Stimulated activated memory B cell treated with anti-CD40 and anti-IgM and Interleukin-4, amounts not matched to agents 10 μg/mL and 1 μg/mL and 100 μg/mL, for 72 hours (primary cell): Measurements from ENCODE around the gene CLIC5.

Source experiments
- ATAC-seq: fragments of 150-1000 bp; cut with Tn5 transposase; 2 replicates; pipeline ENCODE4 v1.10.0; 2021
- H3K27ac Mint-ChIP-seq: one replicate; pipeline ENCODE4 v1.8.0; 2022; ENCODE audit warnings: mild to moderate bottlenecking, mixed read lengths
- H3K27me3 Mint-ChIP-seq: one replicate; pipeline ENCODE4 v1.8.0; 2022; ENCODE audit warnings: mixed read lengths
- H3K36me3 Mint-ChIP-seq: one replicate; pipeline ENCODE4 v1.8.0; 2022; ENCODE audit warnings: mixed read lengths
- H3K4me1 Mint-ChIP-seq: one replicate; pipeline ENCODE4 v1.8.0; 2022; ENCODE audit warnings: mixed read lengths
- H3K4me3 Mint-ChIP-seq: one replicate; pipeline ENCODE4 v1.8.0; 2022; ENCODE audit warnings: mild to moderate bottlenecking, moderate library complexity, mixed read lengths
- H3K9me3 Mint-ChIP-seq: one replicate; pipeline ENCODE4 v1.8.0; 2022; ENCODE audit warnings: mixed read lengths

CLIC5 gene

GRCh38 chr6:45855642-45856394, 159.8 kb downstream of the CLIC5 start:
- ATAC-seq, result no peak
- H3K36me3 Mint-ChIP-seq, result no peaks in the 10 kb centered on the region
- H3K4me1 Mint-ChIP-seq, result no peaks in the 10 kb centered on the region
- H3K27ac Mint-ChIP-seq, result no peak overlapping the region
- H3K9me3 Mint-ChIP-seq, result no peaks in the 10 kb centered on the region
- H3K27me3 Mint-ChIP-seq, result no peaks in the 10 kb centered on the region
- H3K4me3 Mint-ChIP-seq, result no peak overlapping the region

GRCh38 chr6:45854149-45854742, 161.4 kb downstream of the CLIC5 start:
- H3K27ac Mint-ChIP-seq, result no peak overlapping the region
- no peaks in the 10 kb centered on the region for H3K36me3 Mint-ChIP-seq
- no peaks in the 10 kb centered on the region for H3K9me3 Mint-ChIP-seq
- ATAC-seq, result no peak
- H3K4me3 Mint-ChIP-seq, result no peak overlapping the region
- H3K27me3 Mint-ChIP-seq, result no peaks in the 10 kb centered on the region
- no peaks in the 10 kb centered on the region for H3K4me1 Mint-ChIP-seq

- H3K4me1 Mint-ChIP-seq, result no peaks in the 10 kb centered on the region
- H3K9me3 Mint-ChIP-seq, result no peaks in the 10 kb centered on the region
- no peaks in the 10 kb centered on the region for H3K27me3 Mint-ChIP-seq
- no peak overlapping the region for H3K27ac Mint-ChIP-seq
- no peaks in the 10 kb centered on the region for H3K36me3 Mint-ChIP-seq
- H3K4me3 Mint-ChIP-seq, result no peak overlapping the region
- no peak for ATAC-seq
Measured at GRCh38 chr6:45851034-45851400, 164.6 kb downstream of the CLIC5 start.

- H3K27ac Mint-ChIP-seq, result no peak overlapping the region
- H3K36me3 Mint-ChIP-seq, result no peaks in the 10 kb centered on the region
- no peaks in the 10 kb centered on the region for H3K9me3 Mint-ChIP-seq
- no peaks in the 10 kb centered on the region for H3K27me3 Mint-ChIP-seq
- H3K4me1 Mint-ChIP-seq, result no peaks in the 10 kb centered on the region
- no peak overlapping the region for H3K4me3 Mint-ChIP-seq
- ATAC-seq, result no peak
Measured at GRCh38 chr6:45850378-45851033, 165.2 kb downstream of the CLIC5 start.

GRCh38 chr6:45845567-45845966, 170.1 kb downstream of the CLIC5 start:
- no peaks in the 10 kb centered on the region for H3K9me3 Mint-ChIP-seq
- H3K4me1 Mint-ChIP-seq, result no peaks in the 10 kb centered on the region
- H3K27ac Mint-ChIP-seq, result no peak overlapping the region
- no peak for ATAC-seq
- H3K4me3 Mint-ChIP-seq, result no peak overlapping the region
- no peaks in the 10 kb centered on the region for H3K36me3 Mint-ChIP-seq
- no peaks in the 10 kb centered on the region for H3K27me3 Mint-ChIP-seq

GRCh38 chr6:45844986-45845385, 170.7 kb downstream of the CLIC5 start:
- H3K4me1 Mint-ChIP-seq, result no peaks in the 10 kb centered on the region
- no peaks in the 10 kb centered on the region for H3K9me3 Mint-ChIP-seq
- no peaks in the 10 kb centered on the region for H3K36me3 Mint-ChIP-seq
- H3K4me3 Mint-ChIP-seq, result no peak overlapping the region
- H3K27me3 Mint-ChIP-seq, result no peaks in the 10 kb centered on the region
- no peak for ATAC-seq
- no peak overlapping the region for H3K27ac Mint-ChIP-seq

- no peaks in the 10 kb centered on the region for H3K4me1 Mint-ChIP-seq
- ATAC-seq, result no peak
- no peaks in the 10 kb centered on the region for H3K9me3 Mint-ChIP-seq
- H3K27me3 Mint-ChIP-seq, result no peaks in the 10 kb centered on the region
- H3K27ac Mint-ChIP-seq, result no peak overlapping the region
- H3K36me3 Mint-ChIP-seq, result no peaks in the 10 kb centered on the region
- no peak overlapping the region for H3K4me3 Mint-ChIP-seq
Measured at GRCh38 chr6:45843848-45844521, 171.7 kb downstream of the CLIC5 start.

GRCh38 chr6:45841062-45841461, 174.6 kb downstream of the CLIC5 start:
- Mint-ChIP-seq H3K27ac (no peak overlapping the region), H3K4me1 (peaks cover 4% of the 10 kb centered on the region), H3K9me3 (no peaks in the 10 kb centered on the region), H3K36me3 (no peaks in the 10 kb centered on the region), H3K4me3 (no peak overlapping the region), H3K27me3 (no peaks in the 10 kb centered on the region)
- no peak for ATAC-seq

- no peak overlapping the region for H3K4me3 Mint-ChIP-seq
- H3K4me1 Mint-ChIP-seq, result peaks cover 15% of the 10 kb centered on the region
- no peaks in the 10 kb centered on the region for H3K9me3 Mint-ChIP-seq
- no peak overlapping the region for H3K27ac Mint-ChIP-seq
- H3K27me3 Mint-ChIP-seq, result no peaks in the 10 kb centered on the region
- ATAC-seq, result no peak
- H3K36me3 Mint-ChIP-seq, result no peaks in the 10 kb centered on the region
Measured at GRCh38 chr6:45838996-45839395, 176.7 kb downstream of the CLIC5 start.

GRCh38 chr6:45838451-45838850, 177.2 kb downstream of the CLIC5 start:
- Mint-ChIP-seq H3K4me1 (peaks cover 15% of the 10 kb centered on the region), H3K27ac (no peak overlapping the region), H3K4me3 (no peak overlapping the region), H3K36me3 (no peaks in the 10 kb centered on the region), H3K27me3 (no peaks in the 10 kb centered on the region), H3K9me3 (no peaks in the 10 kb centered on the region)
- no peak for ATAC-seq

- Mint-ChIP-seq H3K9me3 (no peaks in the 10 kb centered on the region), H3K27me3 (no peaks in the 10 kb centered on the region), H3K4me3 (no peak overlapping the region), H3K27ac (no peak overlapping the region), H3K36me3 (no peaks in the 10 kb centered on the region), H3K4me1 (peaks cover 15% of the 10 kb centered on the region)
- no peak for ATAC-seq
Measured at GRCh38 chr6:45837541-45838200, 178.0 kb downstream of the CLIC5 start.

GRCh38 chr6:45836984-45837383, 178.7 kb downstream of the CLIC5 start:
- peaks cover 20% of the 10 kb centered on the region for H3K4me1 Mint-ChIP-seq
- no peaks in the 10 kb centered on the region for H3K27me3 Mint-ChIP-seq
- ATAC-seq, result no peak
- no peaks in the 10 kb centered on the region for H3K9me3 Mint-ChIP-seq
- no peak overlapping the region for H3K4me3 Mint-ChIP-seq
- H3K27ac Mint-ChIP-seq, result no peak overlapping the region
- no peaks in the 10 kb centered on the region for H3K36me3 Mint-ChIP-seq

- ATAC-seq, result no peak
- H3K4me1 Mint-ChIP-seq, result peaks cover 26% of the 10 kb centered on the region
- no peaks in the 10 kb centered on the region for H3K9me3 Mint-ChIP-seq
- no peak overlapping the region for H3K4me3 Mint-ChIP-seq
- no peaks in the 10 kb centered on the region for H3K36me3 Mint-ChIP-seq
- H3K27me3 Mint-ChIP-seq, result no peaks in the 10 kb centered on the region
- peak overlapping the region; percentile 75 for H3K27ac Mint-ChIP-seq
Measured at GRCh38 chr6:45836438-45836824, 179.2 kb downstream of the CLIC5 start.

GRCh38 chr6:45835721-45836437, 179.8 kb downstream of the CLIC5 start:
- no peak overlapping the region for H3K4me3 Mint-ChIP-seq
- H3K36me3 Mint-ChIP-seq, result no peaks in the 10 kb centered on the region
- H3K9me3 Mint-ChIP-seq, result no peaks in the 10 kb centered on the region
- ATAC-seq, result peak; percentile 29
- H3K4me1 Mint-ChIP-seq, result peaks cover 31% of the 10 kb centered on the region
- no peaks in the 10 kb centered on the region for H3K27me3 Mint-ChIP-seq
- peak overlapping the region; percentile 75 for H3K27ac Mint-ChIP-seq

- no peaks in the 10 kb centered on the region for H3K27me3 Mint-ChIP-seq
- no peaks in the 10 kb centered on the region for H3K9me3 Mint-ChIP-seq
- no peak for ATAC-seq
- H3K36me3 Mint-ChIP-seq, result no peaks in the 10 kb centered on the region
- peak overlapping the region; percentile 84 for H3K27ac Mint-ChIP-seq
- no peak overlapping the region for H3K4me3 Mint-ChIP-seq
- peaks cover 42% of the 10 kb centered on the region for H3K4me1 Mint-ChIP-seq
Measured at GRCh38 chr6:45832063-45832462, 183.6 kb downstream of the CLIC5 start.
